ENCODE results near the gene PMFBP1.

The PMFBP1 gene

DNA sequence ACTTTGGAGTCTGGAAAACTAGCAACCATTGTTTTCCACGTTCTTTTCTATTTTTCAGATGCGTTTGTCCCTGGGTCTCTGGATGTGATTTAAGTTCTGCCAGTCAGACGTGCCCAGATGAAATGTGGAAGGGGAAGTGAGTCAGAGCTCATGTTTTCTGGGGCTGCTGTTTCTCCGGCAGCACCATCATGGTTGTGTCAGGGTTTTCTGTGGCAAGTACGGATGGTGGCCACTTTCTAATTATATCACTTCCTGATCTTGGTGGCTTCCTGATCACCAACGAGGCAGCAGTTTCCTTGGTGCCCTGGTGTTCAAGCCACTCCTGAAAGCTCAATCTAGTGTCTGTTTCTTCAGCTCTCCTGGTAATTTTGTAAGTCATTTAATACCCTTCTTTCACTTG lies 31.4 kb upstream of the PMFBP1 start:
- H3K4me1 ChIP-seq (ENCODE audit: control insufficient read depth, insufficient read depth, low read length) = no peaks in the 10 kb centered on the region
- H3K27ac ChIP-seq (ENCODE audit: low read length) = no peak overlapping the region
- peaks cover 0 to 9% of the 10 kb centered on the region in 2 donors for H3K27me3 ChIP-seq (ENCODE audit: control insufficient read depth in 1 of 2, insufficient read depth in 2 of 2, low read length in 2 of 2)
- no peaks in the 10 kb centered on the region for H3K9me3 ChIP-seq (ENCODE audit: control insufficient read depth in 2 of 2, low read length in 2 of 2)
- no peaks in the 10 kb centered on the region for H3K36me3 ChIP-seq (ENCODE audit: control insufficient read depth in 2 of 2, insufficient read depth in 2 of 2, low read length in 2 of 2)
- H3K9ac ChIP-seq (ENCODE audit: low read length in 2 of 2) = no peak overlapping the region
- H3K4me3 ChIP-seq (ENCODE audit: low read length in 2 of 2) = no peak overlapping the region

GRCh38 chr16:72202014-72202413 lies 30.1 kb upstream of the PMFBP1 start:
- Histone ChIP-seq H3K36me3 (ENCODE audit: control insufficient read depth in 2 of 2, insufficient read depth in 2 of 2, low read length in 2 of 2) (no peaks in the 10 kb centered on the region), H3K4me1 (ENCODE audit: control insufficient read depth, insufficient read depth, low read length) (no peaks in the 10 kb centered on the region), H3K27ac (ENCODE audit: low read length) (no peak overlapping the region), H3K9me3 (ENCODE audit: control insufficient read depth in 2 of 2, low read length in 2 of 2) (no peaks in the 10 kb centered on the region), H3K27me3 (ENCODE audit: control insufficient read depth in 1 of 2, insufficient read depth in 2 of 2, low read length in 2 of 2) (peaks cover 0 to 9% of the 10 kb centered on the region in 2 donors), H3K4me3 (ENCODE audit: low read length in 2 of 2) (no peak overlapping the region), H3K9ac (ENCODE audit: low read length in 2 of 2) (no peak overlapping the region)

GRCh38 chr16:72201387-72201786 lies 29.4 kb upstream of the PMFBP1 start:
- Histone ChIP-seq H3K4me3 (ENCODE audit: low read length in 2 of 2) (no peak overlapping the region), H3K36me3 (ENCODE audit: control insufficient read depth in 2 of 2, insufficient read depth in 2 of 2, low read length in 2 of 2) (no peaks in the 10 kb centered on the region), H3K4me1 (ENCODE audit: control insufficient read depth, insufficient read depth, low read length) (no peaks in the 10 kb centered on the region), H3K9ac (ENCODE audit: low read length in 2 of 2) (no peak overlapping the region), H3K9me3 (ENCODE audit: control insufficient read depth in 2 of 2, low read length in 2 of 2) (no peaks in the 10 kb centered on the region), H3K27ac (ENCODE audit: low read length) (no peak overlapping the region), H3K27me3 (ENCODE audit: control insufficient read depth in 1 of 2, insufficient read depth in 2 of 2, low read length in 2 of 2) (peaks cover 0 to 9% of the 10 kb centered on the region in 2 donors)

GRCh38 chr16:72199761-72200337 lies 27.9 kb upstream of the PMFBP1 start:
- no peak overlapping the region for H3K27ac ChIP-seq (ENCODE audit: low read length)
- H3K4me3 ChIP-seq (ENCODE audit: low read length in 2 of 2) = no peak overlapping the region
- no peak overlapping the region for H3K9ac ChIP-seq (ENCODE audit: low read length in 2 of 2)
- H3K27me3 ChIP-seq (ENCODE audit: control insufficient read depth in 1 of 2, insufficient read depth in 2 of 2, low read length in 2 of 2) = peaks cover 0 to 9% of the 10 kb centered on the region in 2 donors
- no peaks in the 10 kb centered on the region for H3K9me3 ChIP-seq (ENCODE audit: control insufficient read depth in 2 of 2, low read length in 2 of 2)
- H3K4me1 ChIP-seq (ENCODE audit: control insufficient read depth, insufficient read depth, low read length) = no peaks in the 10 kb centered on the region
- no peaks in the 10 kb centered on the region for H3K36me3 ChIP-seq (ENCODE audit: control insufficient read depth in 2 of 2, insufficient read depth in 2 of 2, low read length in 2 of 2)

DNA sequence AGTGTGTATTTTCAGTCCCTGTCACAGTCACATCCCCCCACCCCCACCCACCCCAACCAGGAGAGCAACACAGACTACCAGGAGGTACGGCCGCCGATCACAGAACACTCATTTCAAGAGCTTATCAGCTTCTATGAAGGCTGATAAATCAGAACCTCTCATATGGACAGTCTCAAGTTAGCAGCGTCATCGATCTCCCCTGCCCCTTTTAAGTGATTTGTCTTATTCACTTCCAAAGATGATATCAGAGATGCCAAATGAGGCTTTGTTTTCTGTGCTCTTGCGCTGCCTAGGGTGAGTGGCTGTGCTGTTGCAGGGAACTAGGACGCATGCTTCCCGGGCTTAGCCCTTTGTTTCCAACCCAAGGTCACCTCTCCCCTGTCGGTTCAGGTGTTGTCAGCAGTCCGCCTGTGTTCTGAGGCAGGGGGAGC lies 26.8 kb upstream of the PMFBP1 start:
- Histone ChIP-seq H3K9me3 (ENCODE audit: control insufficient read depth in 2 of 2, low read length in 2 of 2) (no peaks in the 10 kb centered on the region), H3K27ac (ENCODE audit: low read length) (no peak overlapping the region), H3K36me3 (ENCODE audit: control insufficient read depth in 2 of 2, insufficient read depth in 2 of 2, low read length in 2 of 2) (no peaks in the 10 kb centered on the region), H3K27me3 (ENCODE audit: control insufficient read depth in 1 of 2, insufficient read depth in 2 of 2, low read length in 2 of 2) (peaks cover 0 to 8% of the 10 kb centered on the region in 2 donors), H3K9ac (ENCODE audit: low read length in 2 of 2) (no peak overlapping the region), H3K4me3 (ENCODE audit: low read length in 2 of 2) (no peak overlapping the region), H3K4me1 (ENCODE audit: control insufficient read depth, insufficient read depth, low read length) (no peaks in the 10 kb centered on the region)

DNA sequence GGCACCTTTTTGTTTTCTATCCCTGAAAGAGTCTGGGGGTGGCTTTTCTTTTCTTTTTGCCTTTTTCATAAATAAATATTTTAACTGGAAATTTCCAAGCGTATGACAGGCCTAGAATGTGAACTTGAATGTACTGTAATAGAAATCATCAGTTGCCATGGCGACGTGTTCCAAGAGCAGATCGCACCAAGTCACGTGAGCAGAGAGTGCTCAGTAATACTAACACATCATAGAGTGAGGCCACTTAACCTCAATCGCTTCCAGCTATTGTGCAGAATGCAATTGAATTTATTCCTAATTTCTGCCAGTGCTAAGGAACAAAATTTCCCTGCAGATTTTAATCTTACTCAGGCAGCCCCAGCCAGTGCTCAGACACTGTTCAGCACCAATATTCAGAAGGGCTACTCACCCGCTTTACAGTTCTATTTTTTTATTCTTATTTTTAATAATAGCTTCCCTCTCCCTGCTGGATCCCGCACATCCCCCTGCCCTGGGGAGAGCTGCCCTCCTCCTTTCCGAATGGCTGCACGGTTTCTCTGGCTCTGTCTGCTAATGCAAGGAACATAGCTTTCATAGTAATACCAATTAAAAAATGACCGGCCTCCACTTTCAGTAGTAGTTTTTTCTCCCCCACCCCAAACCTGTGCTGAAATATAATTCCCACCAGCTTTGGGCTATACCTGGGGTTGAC lies 26.2 kb upstream of the PMFBP1 start:
- H3K9ac ChIP-seq (ENCODE audit: low read length in 2 of 2) = no peak overlapping the region
- no peaks in the 10 kb centered on the region for H3K36me3 ChIP-seq (ENCODE audit: control insufficient read depth in 2 of 2, insufficient read depth in 2 of 2, low read length in 2 of 2)
- no peaks in the 10 kb centered on the region for H3K9me3 ChIP-seq (ENCODE audit: control insufficient read depth in 2 of 2, low read length in 2 of 2)
- H3K27me3 ChIP-seq (ENCODE audit: control insufficient read depth in 1 of 2, insufficient read depth in 2 of 2, low read length in 2 of 2) = peaks cover 0 to 6% of the 10 kb centered on the region in 2 donors
- H3K4me3 ChIP-seq (ENCODE audit: low read length in 2 of 2) = no peak overlapping the region
- H3K27ac ChIP-seq (ENCODE audit: low read length) = no peak overlapping the region
- H3K4me1 ChIP-seq (ENCODE audit: control insufficient read depth, insufficient read depth, low read length) = no peaks in the 10 kb centered on the region

GRCh38 chr16:72197545-72197944 lies 25.6 kb upstream of the PMFBP1 start:
- Histone ChIP-seq H3K27ac (ENCODE audit: low read length) (no peak overlapping the region), H3K9ac (ENCODE audit: low read length in 2 of 2) (no peak overlapping the region), H3K4me1 (ENCODE audit: control insufficient read depth, insufficient read depth, low read length) (no peaks in the 10 kb centered on the region), H3K4me3 (ENCODE audit: low read length in 2 of 2) (no peak overlapping the region), H3K27me3 (ENCODE audit: control insufficient read depth in 1 of 2, insufficient read depth in 2 of 2, low read length in 2 of 2) (peaks cover 0 to 3% of the 10 kb centered on the region in 2 donors), H3K36me3 (ENCODE audit: control insufficient read depth in 2 of 2, insufficient read depth in 2 of 2, low read length in 2 of 2) (no peaks in the 10 kb centered on the region), H3K9me3 (ENCODE audit: control insufficient read depth in 2 of 2, low read length in 2 of 2) (no peaks in the 10 kb centered on the region)

DNA sequence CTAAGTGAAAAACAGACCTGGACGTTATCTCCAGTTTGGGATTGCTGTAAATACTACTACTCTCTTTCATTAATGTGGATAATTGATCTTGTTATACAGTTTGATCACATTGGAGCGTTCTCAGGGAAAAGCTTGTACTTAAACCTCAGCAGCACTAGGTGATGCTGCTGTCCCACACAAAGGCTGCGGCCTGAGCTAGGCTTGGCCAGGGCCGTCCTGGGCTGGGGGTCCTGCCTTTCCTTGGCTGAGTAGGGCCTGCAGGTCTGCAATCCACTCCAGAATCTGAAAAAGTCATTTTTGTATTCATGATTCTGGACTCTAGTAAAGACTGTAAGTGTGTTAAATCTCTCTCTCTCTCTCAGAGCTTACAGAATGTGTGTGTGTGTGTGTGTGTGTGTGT lies 23.7 kb upstream of the PMFBP1 start:
- Histone ChIP-seq H3K4me3 (ENCODE audit: low read length in 2 of 2) (no peak overlapping the region), H3K4me1 (ENCODE audit: control insufficient read depth, insufficient read depth, low read length) (no peaks in the 10 kb centered on the region), H3K36me3 (ENCODE audit: control insufficient read depth in 2 of 2, insufficient read depth in 2 of 2, low read length in 2 of 2) (no peaks in the 10 kb centered on the region), H3K9ac (ENCODE audit: low read length in 2 of 2) (no peak overlapping the region), H3K27ac (ENCODE audit: low read length) (no peak overlapping the region), H3K9me3 (ENCODE audit: control insufficient read depth in 2 of 2, low read length in 2 of 2) (no peaks in the 10 kb centered on the region), H3K27me3 (ENCODE audit: control insufficient read depth in 1 of 2, insufficient read depth in 2 of 2, low read length in 2 of 2) (peaks cover 0 to 3% of the 10 kb centered on the region in 2 donors)

DNA sequence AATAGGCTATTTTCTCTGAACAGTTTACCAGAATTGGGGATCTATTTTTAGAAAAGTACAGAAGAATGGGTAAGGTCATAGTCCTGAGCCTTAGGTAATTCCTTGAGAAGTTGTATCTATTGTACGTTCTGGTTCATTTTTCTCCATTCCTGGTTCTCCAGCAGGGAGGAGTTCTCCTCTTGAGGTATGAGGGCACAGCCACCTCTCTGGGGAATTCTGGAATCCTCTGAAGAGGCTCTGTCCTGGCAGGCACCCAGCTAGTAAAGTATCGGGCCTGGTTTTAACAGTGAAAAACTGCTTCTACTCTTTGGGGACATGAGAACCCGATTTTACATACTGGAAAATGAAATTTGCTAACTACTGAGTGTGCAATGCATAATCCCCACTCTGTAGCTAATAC lies 19.6 kb upstream of the PMFBP1 start:
- H3K9ac ChIP-seq (ENCODE audit: low read length in 2 of 2) = no peak overlapping the region

GRCh38 chr16:72189865-72190371 lies 18.0 kb upstream of the PMFBP1 start:
- Histone ChIP-seq H3K36me3 (ENCODE audit: control insufficient read depth in 2 of 2, insufficient read depth in 2 of 2, low read length in 2 of 2) (no peaks in the 10 kb centered on the region), H3K4me1 (ENCODE audit: control insufficient read depth, insufficient read depth, low read length) (no peaks in the 10 kb centered on the region), H3K27ac (ENCODE audit: low read length) (no peak overlapping the region), H3K4me3 (ENCODE audit: low read length in 2 of 2) (no peak overlapping the region), H3K9me3 (ENCODE audit: control insufficient read depth in 2 of 2, low read length in 2 of 2) (no peaks in the 10 kb centered on the region), H3K27me3 (ENCODE audit: control insufficient read depth in 1 of 2, insufficient read depth in 2 of 2, low read length in 2 of 2) (no peaks in the 10 kb centered on the region), H3K9ac (ENCODE audit: low read length in 2 of 2) (no peak overlapping the region)

More for the DNA sequence above, 19.6 kb upstream of the PMFBP1 start:
- Histone ChIP-seq H3K4me3 (ENCODE audit: low read length in 2 of 2) (no peak overlapping the region), H3K4me1 (ENCODE audit: control insufficient read depth, insufficient read depth, low read length) (no peaks in the 10 kb centered on the region), H3K36me3 (ENCODE audit: control insufficient read depth in 2 of 2, insufficient read depth in 2 of 2, low read length in 2 of 2) (no peaks in the 10 kb centered on the region), H3K9me3 (ENCODE audit: control insufficient read depth in 2 of 2, low read length in 2 of 2) (no peaks in the 10 kb centered on the region), H3K27me3 (ENCODE audit: control insufficient read depth in 1 of 2, insufficient read depth in 2 of 2, low read length in 2 of 2) (no peaks in the 10 kb centered on the region), H3K27ac (ENCODE audit: low read length) (no peak overlapping the region)

- Histone ChIP-seq H3K4me1 (ENCODE audit: control insufficient read depth, insufficient read depth, low read length) (no peaks in the 10 kb centered on the region), H3K27me3 (ENCODE audit: control insufficient read depth in 1 of 2, insufficient read depth in 2 of 2, low read length in 2 of 2) (no peaks in the 10 kb centered on the region), H3K9me3 (ENCODE audit: control insufficient read depth in 2 of 2, low read length in 2 of 2) (no peaks in the 10 kb centered on the region)
Measured at GRCh38 chr16:72188541-72188940, 16.6 kb upstream of the PMFBP1 start.

More at GRCh38 chr16:72188541-72188940, 16.6 kb upstream of the PMFBP1 start:
- Histone ChIP-seq H3K36me3 (ENCODE audit: control insufficient read depth in 2 of 2, insufficient read depth in 2 of 2, low read length in 2 of 2) (no peaks in the 10 kb centered on the region), H3K9ac (ENCODE audit: low read length in 2 of 2) (no peak overlapping the region), H3K27ac (ENCODE audit: low read length) (no peak overlapping the region), H3K4me3 (ENCODE audit: low read length in 2 of 2) (no peak overlapping the region)

Data from stomach smooth muscle (tissue), 2 donors.